NCI-H82 (cell line): ENCODE data around the gene TAPBPL.
A peak's percentile ranks its signal among the peaks of the same experiment; 100 is the strongest.
"Not testable (repeated sequence)": the region's sequence is repeated elsewhere in the genome, so short reads cannot be mapped to it uniquely, and the experiment has no call there.

Experiments
- DNase-seq: peaks from one replicate; lab custom pipeline; 2025; lab: John Stamatoyannopoulos, UW

Gene TAPBPL

GRCh38 chr12:6462234-6462995 is 10.6 kb downstream of the TAPBPL start:
- no peak for DNase-seq

GRCh38 chr12:6463216-6463615 is 11.4 kb downstream of the TAPBPL start:
- DNase-seq: no peak

- DNase-seq: no peak
These were observed 12.0 kb downstream of the TAPBPL start for GRCh38 chr12:6463858-6464257.

- no peak for DNase-seq
These were observed 12.7 kb downstream of the TAPBPL start for GRCh38 chr12:6464531-6464930.

GRCh38 chr12:6465467-6466183 is 13.8 kb downstream of the TAPBPL start:
- DNase-seq: peak; percentile 86

GRCh38 chr12:6466184-6466573 is 14.3 kb downstream of the TAPBPL start:
- DNase-seq: no peak

GRCh38 chr12:6466751-6467150 is 14.9 kb downstream of the TAPBPL start:
- not testable (repeated sequence) for DNase-seq

GRCh38 chr12:6467571-6468282 is 15.9 kb downstream of the TAPBPL start:
- not testable (repeated sequence) for DNase-seq

GRCh38 chr12:6468283-6468575 is 16.4 kb downstream of the TAPBPL start:
- no peak for DNase-seq

GRCh38 chr12:6469092-6469491 is 17.2 kb downstream of the TAPBPL start:
- DNase-seq: no peak

GRCh38 chr12:6469609-6470374 is 17.9 kb downstream of the TAPBPL start:
- peak; percentile 47 for DNase-seq

GRCh38 chr12:6470375-6471163 is 18.7 kb downstream of the TAPBPL start, which contains the start of gene VAMP1:
Gene VAMP1 (minus strand): TSS chr12:6470677. CDS start chr12:6470531, 146 bp downstream.
- DNase-seq: peak; percentile 99

GRCh38 chr12:6471989-6472360 is 20.1 kb downstream of the TAPBPL start:
- DNase-seq: no peak

- no peak for DNase-seq
These were observed 20.6 kb downstream of the TAPBPL start for GRCh38 chr12:6472491-6472890.

- DNase-seq: not testable (repeated sequence)
These were observed 23.6 kb downstream of the TAPBPL start for GRCh38 chr12:6475233-6475975.

GRCh38 chr12:6476489-6476888 is 24.6 kb downstream of the TAPBPL start:
- no peak for DNase-seq

- not testable (repeated sequence) for DNase-seq
These were observed 25.9 kb downstream of the TAPBPL start for GRCh38 chr12:6477601-6478377.

GRCh38 chr12:6478416-6478815 is 26.6 kb downstream of the TAPBPL start:
- DNase-seq: no peak

- DNase-seq: no peak
These were observed 36.4 kb downstream of the TAPBPL start for GRCh38 chr12:6488240-6488639.

- DNase-seq: no peak
These were observed 37.6 kb downstream of the TAPBPL start for GRCh38 chr12:6489449-6489848.
